Fibroblast of upper back skin (primary cell): ENCODE results near the gene ARF4.
A peak's percentile ranks its signal among the peaks of the same experiment; 100 is the strongest.

Source experiments
- DNase-seq: peaks from one replicate; pipeline ENCODE4 v3.0.0-alpha.2; 2013

The ARF4 gene

GRCh38 chr3:57575966-57576626, 21.0 kb downstream of the ARF4 start:
- DNase-seq = no peak

GRCh38 chr3:57572096-57572495, 25.0 kb downstream of the ARF4 start:
- no peak for DNase-seq

GRCh38 chr3:57570878-57571277, 26.3 kb downstream of the ARF4 start:
- DNase-seq = no peak

- no peak for DNase-seq
These were observed 27.2 kb downstream of the ARF4 start for GRCh38 chr3:57569859-57570450.

GRCh38 chr3:57559526-57559925, 37.6 kb downstream of the ARF4 start:
- peak; percentile 52 for DNase-seq

- DNase-seq = peak; percentile 32
These were observed 40.0 kb downstream of the ARF4 start for GRCh38 chr3:57557085-57557537.

GRCh38 chr3:57556459-57557084, 40.6 kb downstream of the ARF4 start:
- DNase-seq = no peak

GRCh38 chr3:57555738-57556458, 41.2 kb downstream of the ARF4 start, which contains the start of gene PDE12:
TSS of gene PDE12 (plus strand) at chr3:57556274. CDS start at chr3:57556380, 106 bp downstream.
- DNase-seq = peak; percentile 88

- no peak for DNase-seq
These were observed 41.8 kb downstream of the ARF4 start for GRCh38 chr3:57555306-57555705.

GRCh38 chr3:57546616-57547015, 50.5 kb downstream of the ARF4 start:
- DNase-seq = no peak

- DNase-seq = no peak
These were observed 51.4 kb downstream of the ARF4 start for GRCh38 chr3:57545636-57546268.

- DNase-seq = peak; percentile 22
These were observed 52.7 kb downstream of the ARF4 start, which contains the start of gene DNAH12 for GRCh38 chr3:57544181-57545125. TSS of gene DNAH12 (minus strand) at chr3:57544344. CDS start at chr3:57542870, 1,474 bp downstream.

GRCh38 chr3:57538465-57538864, 58.7 kb downstream of the ARF4 start:
- no peak for DNase-seq

GRCh38 chr3:57530071-57530608, 67.0 kb downstream of the ARF4 start:
- DNase-seq = no peak
